Endometrial microvascular endothelial cells (primary cell): Measurements from ENCODE around the gene GSG1L2. TPM values are rescaled to one million over a fixed set of nuclear protein-coding genes. Genes with fewer than 3 reads are reported as not detected.

ENCODE experiments used
- in situ Hi-C: cut with HindIII; loops from 2 replicates; pipeline ENCODE4 v1.10.0; 2017; ENCODE audit warnings: low sequenced_read_pairs, low pct_unique_long_range_greater_than_20kb; ENCODE audit errors: inconsistent ontology term
- total RNA-seq: library from RNA; depleted of rRNA; stranded (reverse); fragments of >200 nt; gene quantifications from one replicate; pipeline ENCODE4 v1.2.3, GENCODE V29; 2015; ENCODE audit errors: inconsistent ontology term

GSG1L2 gene
- total RNA-seq, 1 donor from 2014 or later = not detected

DNA sequence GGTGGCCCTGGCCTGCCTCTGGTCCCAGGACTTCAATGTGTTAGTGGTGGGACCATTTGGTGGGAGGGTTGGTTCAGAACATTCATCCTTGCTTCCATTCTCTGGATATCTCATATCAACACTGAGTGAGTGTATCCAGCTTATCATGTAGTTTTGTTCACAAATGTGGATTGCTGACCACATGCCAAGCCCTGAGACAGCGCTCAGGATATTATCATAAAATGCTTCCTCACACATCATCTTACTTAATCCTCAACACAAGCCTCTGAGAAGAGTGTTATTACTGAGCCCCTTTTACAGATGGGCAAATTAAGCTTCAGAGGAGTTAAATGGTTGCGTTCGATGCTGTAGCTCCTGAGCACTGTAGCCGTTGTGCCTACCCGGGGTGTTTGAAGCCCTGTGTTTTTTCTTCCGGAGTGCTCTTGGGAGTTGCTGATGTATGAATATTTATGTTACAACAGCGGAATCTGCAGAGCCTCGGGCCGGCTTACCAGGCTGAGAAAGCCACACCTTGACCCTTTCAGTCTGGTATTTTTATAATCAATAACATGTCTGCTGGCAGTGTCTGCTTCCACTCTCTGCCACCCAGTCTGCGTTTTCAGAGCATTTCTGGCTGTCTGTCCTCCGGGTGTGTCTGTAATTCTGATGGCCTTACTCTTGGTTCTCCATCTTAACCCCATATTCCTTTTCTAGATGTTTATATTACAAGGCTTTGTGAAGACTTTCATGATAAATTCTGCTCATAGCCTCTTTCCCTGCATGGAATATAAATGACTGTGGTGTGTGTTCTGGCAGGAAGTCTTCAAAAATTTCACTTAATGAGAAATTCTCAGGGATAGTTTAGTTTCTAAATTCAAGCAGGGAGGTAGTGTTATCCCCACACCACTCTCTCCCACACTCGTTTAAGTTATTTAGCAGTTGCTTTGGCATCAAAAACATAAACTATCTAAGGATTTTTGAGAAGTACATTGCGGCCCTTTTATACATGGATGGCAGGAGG lies 6.7 kb upstream of the GSG1L2 start:
- in situ Hi-C loops = no loop called here

- in situ Hi-C loops = no loop called here
Measured at GRCh38 chr17:9825641-9826150, 3.8 kb upstream of the GSG1L2 start, which contains the start of gene GLP2R. GLP2R (plus strand) TSS chr17:9825924; CDS start chr17:9826064, 140 bp downstream.

GRCh38 chr17:9824797-9825338 lies 3.0 kb upstream of the GSG1L2 start:
- in situ Hi-C loops = no loop called here

DNA sequence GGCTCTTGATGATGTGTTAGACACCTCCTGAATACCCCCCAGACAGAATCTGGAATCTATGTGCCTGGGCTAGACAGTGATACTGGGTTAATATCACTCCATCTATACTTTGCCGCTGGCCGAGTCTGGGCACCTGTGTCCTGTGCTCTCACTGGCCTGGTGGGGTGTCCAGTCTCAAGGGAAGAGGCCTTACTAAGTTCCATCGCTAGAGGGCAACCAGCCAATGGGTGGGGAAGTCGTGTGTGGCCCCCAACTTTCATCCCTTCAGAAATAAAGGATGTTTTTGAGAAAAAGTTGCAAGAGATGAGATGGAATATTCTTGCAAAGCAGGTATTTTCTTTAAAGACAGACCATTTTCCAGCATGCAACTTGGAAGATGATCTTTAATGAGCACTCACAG lies 2.2 kb upstream of the GSG1L2 start:
- in situ Hi-C loops = no loop called here

DNA sequence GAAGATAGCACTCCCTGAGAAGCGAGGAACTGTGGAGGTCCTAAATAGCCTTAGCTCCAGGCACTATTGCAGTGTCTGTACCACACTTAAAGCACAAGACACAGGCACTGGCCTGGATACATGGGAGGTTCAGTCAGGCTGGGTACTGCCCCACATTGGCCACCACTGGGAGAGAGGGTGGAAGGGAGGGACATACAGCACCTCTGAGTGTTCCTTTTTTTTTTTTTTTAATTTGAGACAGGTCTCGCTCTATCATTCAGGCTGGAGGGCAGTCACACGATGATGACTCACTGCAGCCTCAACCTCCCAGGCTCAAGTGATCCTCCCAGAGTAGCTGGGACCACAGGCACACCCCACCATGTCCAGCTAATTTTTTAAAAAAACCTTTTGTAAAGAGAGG lies 1.4 kb downstream of the GSG1L2 start:
- in situ Hi-C loops = no loop called here

GRCh38 chr17:9818760-9819159 lies 3.1 kb downstream of the GSG1L2 start:
- in situ Hi-C loops = no loop called here

DNA sequence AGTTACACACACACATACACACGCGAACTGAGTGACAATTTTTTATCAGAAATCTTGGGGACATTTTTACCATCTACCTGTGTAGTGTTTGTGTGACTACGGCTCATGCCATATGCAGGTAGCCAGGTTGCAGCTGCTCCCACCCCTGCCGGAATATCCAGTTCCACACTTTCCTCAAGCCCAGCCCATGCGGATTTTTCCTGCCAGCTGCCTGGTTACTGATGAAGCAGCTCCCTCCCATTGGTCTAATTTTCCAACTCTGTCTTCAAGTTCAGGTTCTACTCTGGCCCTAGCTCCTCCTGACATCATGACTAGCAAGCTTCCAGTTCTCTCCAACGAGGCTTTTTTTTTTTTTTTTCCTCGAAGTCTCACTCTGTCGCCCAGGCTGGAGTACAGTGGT lies 4.8 kb downstream of the GSG1L2 start:
- in situ Hi-C loops = no loop called here

GRCh38 chr17:9816472-9816871 lies 5.4 kb downstream of the GSG1L2 start:
- in situ Hi-C loops = no loop called here

DNA sequence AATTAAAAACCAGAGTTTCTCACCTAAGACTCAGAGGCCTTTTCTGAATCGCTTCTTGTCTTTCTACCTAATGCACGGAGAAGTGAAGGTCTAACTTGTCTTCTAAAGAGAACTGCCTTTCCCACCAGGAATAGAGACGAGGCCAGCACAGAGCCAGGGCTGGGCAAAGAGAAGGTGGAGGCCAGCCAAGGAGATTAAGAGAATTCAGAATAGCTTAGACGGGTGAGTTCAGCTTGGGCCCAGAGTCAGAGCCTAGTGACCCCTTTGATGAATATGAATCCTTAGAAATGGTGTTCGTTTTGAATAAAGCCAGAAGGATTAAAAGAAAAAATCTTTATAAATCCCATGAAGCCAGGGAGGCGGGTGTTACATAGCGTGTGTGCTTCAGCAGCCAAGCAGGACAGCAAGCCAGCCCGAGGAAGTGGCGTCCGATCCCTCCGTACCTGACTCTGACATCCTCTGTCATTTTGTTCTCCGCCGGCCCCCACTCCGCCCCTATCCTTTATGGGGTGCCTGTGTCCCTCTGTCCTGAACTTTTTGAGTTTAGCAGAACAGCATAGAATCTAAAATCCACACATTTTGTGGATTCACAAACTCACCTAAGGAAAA lies 7.4 kb downstream of the GSG1L2 start:
- in situ Hi-C loops = no loop called here

- in situ Hi-C loops = no loop called here
Measured at GRCh38 chr17:9813166-9813565, 8.7 kb downstream of the GSG1L2 start.

GRCh38 chr17:9811537-9811936 lies 10.3 kb downstream of the GSG1L2 start:
- in situ Hi-C loops = no loop called here

- in situ Hi-C loops = no loop called here
Measured at GRCh38 chr17:9811086-9811485, 10.8 kb downstream of the GSG1L2 start.

- in situ Hi-C loops = no loop called here
Measured at GRCh38 chr17:9810100-9810949, 11.6 kb downstream of the GSG1L2 start.

DNA sequence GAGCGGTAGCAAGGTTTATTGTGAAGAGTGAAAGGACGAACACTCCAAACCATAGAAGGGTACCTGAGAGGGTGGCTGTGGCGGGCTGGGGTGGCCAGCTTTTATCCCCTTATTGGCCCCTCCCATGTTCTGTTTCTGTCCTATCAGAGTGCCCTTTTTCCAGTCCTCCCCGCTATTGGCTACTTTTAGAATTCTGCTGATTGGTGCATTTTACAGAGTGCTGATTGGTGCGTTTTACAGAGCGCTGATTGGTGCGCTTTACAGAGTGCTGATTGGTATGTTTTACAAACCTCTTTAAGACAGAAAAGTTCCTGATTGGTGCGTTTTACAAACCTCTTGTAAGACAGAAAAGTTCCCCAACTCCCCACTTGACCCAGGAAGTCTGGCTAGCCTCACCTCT lies 12.5 kb downstream of the GSG1L2 start:
- in situ Hi-C loops = no loop called here

DNA sequence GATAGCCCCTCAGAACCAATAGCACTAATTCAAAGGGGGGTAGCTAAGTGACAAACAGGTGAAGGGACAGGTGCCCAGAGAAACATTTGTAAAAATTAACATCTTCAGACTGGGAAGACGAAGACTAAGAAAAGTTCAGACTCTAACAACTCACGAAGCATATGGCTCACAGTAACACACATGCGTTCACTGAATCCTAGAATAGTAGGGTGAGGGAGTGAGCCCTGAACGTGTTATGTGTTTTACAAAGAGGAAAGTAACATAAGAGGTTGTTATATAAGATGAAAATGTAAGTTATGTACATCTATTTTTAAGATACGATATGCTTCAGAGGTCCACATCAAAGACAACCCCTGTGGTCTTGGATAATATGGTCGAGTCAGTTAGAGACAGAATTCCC lies 15.2 kb downstream of the GSG1L2 start:
- in situ Hi-C loops = no loop called here

DNA sequence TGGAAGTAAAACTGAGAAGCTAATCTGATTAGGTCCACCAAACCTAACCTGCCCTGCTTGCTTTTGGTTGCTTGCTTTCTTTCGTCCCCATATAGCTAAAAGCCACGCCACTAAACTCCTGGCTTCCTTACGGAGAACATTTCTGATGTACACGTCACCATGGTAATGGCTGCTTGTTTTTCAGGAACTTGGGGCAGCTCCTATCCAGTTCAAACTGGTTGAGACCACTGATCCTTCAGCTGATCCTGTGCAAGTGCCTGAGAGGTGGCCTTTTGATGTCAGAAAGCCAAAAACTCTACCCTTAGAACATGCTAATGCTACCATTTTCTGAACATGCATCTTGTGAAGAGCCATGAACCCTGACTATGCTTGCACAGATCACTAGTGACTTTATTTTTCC lies 16.1 kb downstream of the GSG1L2 start:
- in situ Hi-C loops = no loop called here

- in situ Hi-C loops = no loop called here
Measured at GRCh38 chr17:9802697-9803096, 19.2 kb downstream of the GSG1L2 start.

- in situ Hi-C loops = no loop called here
Measured at GRCh38 chr17:9802294-9802693, 19.6 kb downstream of the GSG1L2 start.

DNA sequence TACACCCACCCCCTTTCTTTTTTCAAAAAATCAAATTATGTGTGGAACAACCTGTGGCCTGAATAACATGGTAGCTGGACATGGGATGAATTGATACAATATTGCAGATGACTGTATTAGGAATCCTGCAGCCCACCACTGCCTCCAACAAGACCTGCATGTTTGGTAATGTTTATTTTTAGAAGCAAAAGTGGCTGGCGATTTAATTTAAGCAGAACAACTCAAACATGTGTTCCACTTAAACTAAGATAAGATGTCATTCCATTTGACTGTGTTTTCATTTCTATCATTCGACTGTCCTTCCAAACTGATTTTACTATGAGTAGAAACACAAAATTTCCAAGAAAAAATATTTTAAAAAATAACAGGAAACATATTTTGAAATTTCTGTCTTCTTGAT lies 20.4 kb downstream of the GSG1L2 start:
- in situ Hi-C loops = no loop called here
